NCI-H1930 (cell line): ENCODE results near the gene SMIM28.

Experiments used
- DNase-seq, 2 experiments: peaks; one replicate each; lab custom pipeline; 2025; lab: John Stamatoyannopoulos, UW

Gene SMIM28

GRCh38 chr6:138374230-138374629, 3.5 kb upstream of the SMIM28 start:
- no peak for DNase-seq

GRCh38 chr6:138374815-138375214, 2.9 kb upstream of the SMIM28 start:
- no peak for DNase-seq

DNA sequence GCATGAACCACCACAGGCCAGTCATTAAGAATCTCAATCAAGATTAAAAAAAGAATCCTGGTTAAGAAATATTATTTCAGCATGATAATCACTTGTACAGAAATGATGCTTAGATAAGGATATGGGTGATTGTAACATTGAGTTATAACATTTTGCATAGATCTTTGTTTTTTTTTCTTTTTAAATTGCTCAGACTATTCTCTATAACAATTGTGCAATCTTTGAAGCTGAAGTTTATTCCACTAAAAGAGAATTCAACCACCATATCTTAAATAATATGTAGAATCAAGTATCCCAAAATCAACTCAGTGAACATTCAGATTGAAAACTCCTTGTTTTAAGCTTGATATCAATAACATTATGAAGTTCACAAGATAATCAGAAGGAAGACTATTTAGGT, 663 bp upstream of the SMIM28 start:
- no peak for DNase-seq

DNA sequence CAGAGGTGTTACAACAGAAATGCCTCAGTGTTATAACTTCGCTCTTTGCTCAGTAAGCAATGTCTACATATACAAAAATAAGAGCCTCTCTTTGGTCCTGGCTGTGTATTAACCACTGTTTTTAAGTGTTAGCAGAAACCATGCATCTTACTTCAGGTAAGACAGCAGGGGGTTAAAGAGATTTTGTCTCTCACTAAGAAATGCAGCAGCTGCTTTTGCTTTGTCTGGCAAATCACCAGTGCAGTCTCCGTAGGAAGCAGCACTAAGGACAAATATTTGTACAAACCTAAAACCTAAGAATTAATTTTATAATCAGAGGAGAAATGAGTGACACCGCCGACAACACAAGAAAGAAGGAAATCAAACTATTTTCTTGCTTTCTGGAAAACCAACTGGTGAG, 758 bp downstream of the SMIM28 start:
- DNase-seq = no peak

DNA sequence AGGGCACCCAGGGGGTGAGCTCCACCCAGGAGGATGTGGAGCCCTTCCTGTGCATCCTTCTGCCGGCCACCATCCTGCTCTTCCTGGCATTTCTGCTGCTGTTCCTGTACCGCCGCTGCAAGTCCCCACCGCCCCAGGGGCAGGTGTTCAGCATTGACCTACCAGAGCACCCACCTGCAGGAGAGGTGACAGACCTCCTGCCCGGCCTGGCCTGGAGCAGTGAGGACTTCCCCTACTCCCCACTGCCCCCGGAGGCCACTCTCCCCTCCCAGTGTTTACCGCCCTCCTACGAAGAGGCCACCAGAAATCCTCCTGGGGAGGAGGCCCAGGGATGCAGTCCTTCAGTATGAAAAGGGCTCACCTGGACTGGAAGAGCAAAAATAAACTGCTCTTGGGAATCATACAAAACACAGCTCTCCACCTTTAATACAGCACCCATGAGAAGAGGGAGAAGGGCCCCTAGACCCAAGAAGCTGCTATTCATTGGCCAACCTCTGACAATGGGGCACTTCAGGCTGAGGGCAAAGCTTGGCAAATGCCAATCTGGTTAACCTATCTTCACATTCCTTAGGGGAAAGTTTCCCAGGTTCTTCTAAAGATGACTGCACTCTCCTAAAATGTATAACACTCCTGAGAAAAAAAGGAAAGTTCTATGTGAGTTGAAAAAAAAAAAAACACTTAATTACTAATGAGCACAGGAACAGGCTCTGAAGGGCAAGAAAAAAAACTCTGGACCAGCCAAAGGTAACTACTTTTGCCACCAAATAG, 5.0 kb downstream of the SMIM28 start:
- no peak for DNase-seq

DNA sequence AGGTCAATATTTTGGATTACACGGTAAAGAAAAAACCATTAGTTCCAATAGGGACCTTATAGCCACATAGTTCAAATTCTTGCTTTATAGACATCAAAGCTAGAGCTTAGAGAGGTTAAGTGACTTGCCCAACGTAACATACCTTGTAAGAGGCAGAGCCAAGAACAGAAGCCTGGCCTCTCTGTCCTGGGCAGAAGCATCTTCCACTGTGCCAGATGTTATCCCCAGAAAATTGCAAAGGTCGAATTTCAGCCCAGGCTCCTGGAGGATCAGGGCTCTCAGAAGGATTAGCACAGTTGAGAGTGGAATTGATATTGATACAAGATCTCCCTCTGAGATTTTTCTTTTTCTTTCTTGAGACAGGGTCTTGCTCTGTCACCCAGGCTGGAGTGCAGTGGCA, 6.1 kb downstream of the SMIM28 start:
- no peak for DNase-seq

DNA sequence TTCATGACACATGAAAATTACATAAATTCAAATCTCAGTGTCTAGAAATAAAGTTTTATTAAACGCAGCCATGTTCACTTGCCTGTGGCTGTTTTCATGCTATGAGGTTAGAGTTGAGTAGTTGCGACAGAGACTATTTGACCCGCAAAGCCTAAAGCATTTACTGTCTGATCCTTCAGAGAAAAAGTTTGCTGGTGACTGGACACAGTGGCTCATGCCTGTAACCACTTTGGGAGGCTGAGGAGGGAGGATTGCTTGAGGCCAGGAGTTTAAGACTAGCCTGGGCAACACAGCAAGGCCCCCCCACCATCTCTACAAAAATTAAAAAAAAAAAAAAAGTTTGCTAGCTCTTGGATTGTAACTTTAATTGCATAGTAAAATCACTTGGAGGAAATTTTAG, 9.2 kb downstream of the SMIM28 start:
- no peak for DNase-seq

GRCh38 chr6:138387577-138388368, 10.1 kb downstream of the SMIM28 start:
- peak; percentile 67 to 88 for DNase-seq

DNA sequence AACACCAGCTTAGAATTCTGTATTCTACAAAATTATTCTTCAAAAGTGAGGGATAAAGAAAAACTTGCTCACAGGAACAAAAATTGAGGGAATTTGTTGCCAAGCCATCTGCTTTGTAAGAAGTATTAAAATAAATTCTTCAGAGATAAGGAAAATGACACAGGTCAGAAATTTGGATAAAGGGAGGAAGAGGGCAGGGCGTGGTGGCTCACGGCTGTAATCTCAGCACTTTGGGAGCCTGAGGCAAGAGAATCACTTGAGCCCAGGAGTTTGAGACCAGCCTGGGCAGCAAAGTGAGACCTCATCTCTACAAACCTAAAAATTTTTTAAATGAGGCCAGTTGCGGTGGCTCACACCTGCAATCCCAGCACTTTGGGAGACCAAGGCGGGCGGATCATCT, 11.8 kb downstream of the SMIM28 start:
- DNase-seq = no peak

GRCh38 chr6:138393871-138394783, 16.4 kb downstream of the SMIM28 start:
- DNase-seq = no peak

GRCh38 chr6:138396709-138397108, 19.0 kb downstream of the SMIM28 start:
- DNase-seq = no peak

DNA sequence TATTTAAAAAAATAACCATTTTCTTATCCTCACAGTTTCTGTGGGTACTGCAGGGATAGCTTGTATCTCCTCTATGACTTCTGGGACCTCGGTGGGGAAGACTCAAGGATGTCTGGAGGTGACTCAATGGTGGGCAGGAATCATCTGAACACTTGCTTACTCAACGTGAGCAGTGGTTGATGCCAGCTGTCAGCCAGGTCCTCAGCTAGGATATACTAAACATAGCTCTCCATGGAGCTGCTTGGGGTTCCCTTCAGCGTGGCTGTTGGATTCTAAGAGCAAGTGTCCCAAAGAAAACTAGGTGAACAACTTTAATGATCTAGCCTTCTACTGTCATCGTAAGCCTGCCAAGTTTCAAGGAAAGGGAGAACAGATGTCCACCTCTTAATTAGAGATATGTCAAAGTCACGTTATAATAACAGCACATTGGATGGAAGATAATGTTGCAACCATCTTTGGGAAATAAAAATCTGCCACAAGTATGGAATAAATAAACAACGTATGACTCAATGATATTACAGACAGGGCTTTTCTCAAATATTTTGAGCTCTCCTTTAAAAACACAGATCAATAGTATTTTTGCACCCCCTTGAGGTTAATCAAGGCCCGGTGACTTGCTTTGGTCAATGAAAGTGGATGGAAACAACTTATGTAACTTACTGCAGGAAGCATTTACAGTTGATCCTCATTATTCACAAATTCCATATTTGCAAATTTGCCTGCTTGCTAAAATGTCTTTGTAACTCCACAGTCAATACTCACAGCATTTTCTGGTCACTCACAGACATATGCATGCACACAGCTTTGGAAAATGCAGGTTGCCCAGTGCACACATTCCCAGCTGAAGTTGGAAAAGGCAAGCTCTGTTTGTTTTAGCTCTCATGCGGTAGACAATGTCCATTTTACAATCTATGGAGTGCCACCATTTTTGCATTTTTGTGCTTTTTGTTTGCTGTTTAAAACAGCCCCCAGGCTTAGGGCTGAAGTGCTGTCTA, 19.7 kb downstream of the SMIM28 start:
- DNase-seq = no peak

DNA sequence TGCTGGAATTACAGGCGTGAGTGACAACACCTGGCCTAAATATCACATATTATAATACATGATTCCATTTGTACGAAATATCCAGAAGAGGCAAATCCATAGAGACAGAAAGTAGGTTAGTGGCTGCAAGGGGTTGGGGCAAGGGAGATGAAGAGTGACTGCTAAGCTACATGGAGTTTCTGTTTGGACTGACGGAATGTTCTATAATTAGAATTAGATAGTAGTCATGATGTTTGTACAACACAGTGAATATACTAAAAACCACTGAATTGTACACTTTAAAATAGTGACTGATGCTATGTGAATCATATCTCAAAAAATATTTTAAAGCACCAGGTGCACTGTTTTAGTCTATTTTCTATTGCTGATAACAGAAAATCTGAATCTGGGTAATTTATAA, 22.6 kb downstream of the SMIM28 start:
- no peak for DNase-seq

- DNase-seq = no peak
Observed at GRCh38 chr6:138401960-138402837, 24.5 kb downstream of the SMIM28 start.

GRCh38 chr6:138402838-138403187, 25.1 kb downstream of the SMIM28 start:
- no peak for DNase-seq

DNA sequence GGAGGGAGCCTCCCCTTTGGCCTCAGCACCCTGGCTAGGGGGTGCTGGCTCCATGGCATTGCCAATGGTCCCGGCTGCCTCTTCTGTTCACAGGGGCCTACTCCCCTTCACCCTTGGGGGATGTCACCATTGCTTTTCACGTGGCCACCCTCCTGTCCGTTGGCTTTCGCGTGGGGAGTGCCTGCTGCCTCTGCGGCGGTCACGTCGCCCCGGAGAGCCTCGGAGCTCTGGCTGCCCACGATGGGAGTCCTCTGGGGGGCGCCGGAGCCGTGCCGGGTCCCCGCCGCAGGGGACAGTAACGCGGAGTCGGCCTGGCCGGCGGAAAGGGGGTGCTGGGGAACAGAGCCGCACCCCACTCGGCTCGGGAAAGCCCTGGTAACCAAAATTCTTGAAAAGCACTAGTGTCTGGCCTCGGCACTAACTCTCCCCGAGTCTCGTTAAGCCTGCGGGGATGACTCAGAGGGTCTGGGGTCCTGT, 25.7 kb downstream of the SMIM28 start:
- peak; percentile 13 to 54 for DNase-seq

DNA sequence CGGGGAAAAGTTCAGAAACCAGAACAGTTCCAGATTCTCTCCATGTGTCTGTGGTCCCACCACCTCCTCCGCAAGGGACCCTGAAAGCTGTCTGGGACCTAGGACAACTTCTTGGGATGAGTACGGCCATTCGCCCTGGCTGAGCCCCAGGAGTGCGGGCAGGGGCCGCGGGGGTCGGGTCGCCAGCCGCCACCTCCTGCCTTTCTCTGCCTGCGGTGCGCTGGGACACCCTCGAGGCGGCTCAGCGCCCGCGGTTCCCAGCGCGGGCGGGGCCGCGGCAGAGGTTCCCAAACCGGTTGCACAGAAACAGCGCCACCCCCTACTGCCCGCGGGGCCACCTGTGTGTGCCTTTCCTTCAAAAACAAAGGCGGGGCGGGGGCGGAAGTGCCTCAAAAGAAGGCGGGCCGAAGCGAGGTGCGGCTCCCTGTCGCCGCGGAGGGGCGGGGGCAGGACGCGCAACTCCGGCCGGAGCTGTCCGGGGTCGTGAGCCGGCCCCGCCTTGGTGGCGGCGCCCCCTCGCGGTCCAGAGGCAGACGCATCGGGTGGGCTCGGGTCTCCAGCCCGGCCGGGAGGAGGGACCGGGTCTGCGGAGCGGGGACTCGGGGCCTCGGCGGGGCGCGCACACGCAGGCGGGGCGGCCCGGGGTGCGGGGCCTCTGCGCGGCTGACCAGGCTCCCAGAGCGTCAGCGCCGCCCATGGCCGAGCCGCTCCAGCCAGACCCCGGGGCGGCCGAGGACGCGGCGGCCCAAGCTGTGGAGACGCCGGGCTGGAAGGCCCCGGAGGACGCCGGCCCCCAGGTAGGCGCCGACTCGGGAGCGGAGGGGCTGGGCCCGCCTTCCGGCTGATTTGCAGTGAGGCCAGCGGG, 26.3 kb downstream of the SMIM28 start, which contains the start of gene HEBP2:
Gene HEBP2, plus strand, starts transcription at position 423 of the 865 bp plus-strand sequence. Its CDS starts 273 bp downstream, at position 696.
- DNase-seq = peak; percentile 94 to 95

DNA sequence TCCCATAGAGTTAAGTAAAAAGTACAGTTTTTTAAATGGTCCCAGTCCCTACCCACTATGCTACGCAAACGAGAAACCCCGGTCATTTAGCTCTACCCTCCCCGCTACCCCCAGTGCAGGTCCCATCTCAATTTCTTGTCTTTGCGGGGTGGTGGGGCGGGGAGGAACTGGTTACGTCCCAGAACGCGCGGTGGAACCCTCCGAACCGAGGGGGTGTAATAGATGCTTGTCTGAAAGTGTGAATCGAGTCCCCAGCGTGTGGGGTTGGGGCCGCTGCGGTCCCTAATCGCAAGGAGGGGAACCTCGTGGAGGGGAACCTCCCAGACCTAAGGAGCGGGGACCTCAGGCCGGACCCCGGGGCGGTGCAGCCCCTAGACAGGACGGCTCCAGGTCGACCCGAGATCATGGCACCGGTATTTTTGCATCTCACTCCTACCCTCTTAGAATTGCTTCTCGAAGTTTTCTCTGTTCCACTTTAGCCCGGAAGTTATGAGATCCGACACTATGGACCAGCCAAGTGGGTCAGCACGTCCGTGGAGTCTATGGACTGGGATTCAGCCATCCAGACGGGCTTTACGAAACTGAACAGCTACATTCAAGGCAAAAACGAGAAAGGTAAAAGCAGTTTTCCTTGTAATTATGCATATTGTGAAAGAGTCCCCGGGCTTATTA, 27.1 kb downstream of the SMIM28 start:
- DNase-seq = no peak
